T-helper 2 cell treated with Interferon-gamma antibody and Interleukin-4, amounts not matched to agents 5 μg/mL and 100 μg/mL, for 36 hours (primary cell): ENCODE measurements around the gene RERG.

Experiments
- DNase-seq: peaks from one replicate; pipeline ENCODE4 v3.0.0; 2021; ENCODE audit warnings: low spot score
- H3K27ac Mint-ChIP-seq: one replicate; pipeline ENCODE4 v1.8.0; 2021; ENCODE audit warnings: mild to moderate bottlenecking, mixed read lengths
- H3K27me3 Mint-ChIP-seq: one replicate; pipeline ENCODE4 v1.8.0; 2021; ENCODE audit warnings: low read depth, mixed read lengths
- H3K36me3 Mint-ChIP-seq: one replicate; pipeline ENCODE4 v1.8.0; 2021; ENCODE audit warnings: low read depth, mixed read lengths
- H3K4me1 Mint-ChIP-seq: one replicate; pipeline ENCODE4 v1.8.0; 2021; ENCODE audit warnings: low read depth, mixed read lengths
- H3K4me3 Mint-ChIP-seq: one replicate; pipeline ENCODE4 v1.8.0; 2022; ENCODE audit warnings: mild to moderate bottlenecking, moderate library complexity, mixed read lengths
- H3K9me3 Mint-ChIP-seq: one replicate; pipeline ENCODE4 v1.8.0; 2021; ENCODE audit warnings: mixed read lengths

Gene RERG

DNA sequence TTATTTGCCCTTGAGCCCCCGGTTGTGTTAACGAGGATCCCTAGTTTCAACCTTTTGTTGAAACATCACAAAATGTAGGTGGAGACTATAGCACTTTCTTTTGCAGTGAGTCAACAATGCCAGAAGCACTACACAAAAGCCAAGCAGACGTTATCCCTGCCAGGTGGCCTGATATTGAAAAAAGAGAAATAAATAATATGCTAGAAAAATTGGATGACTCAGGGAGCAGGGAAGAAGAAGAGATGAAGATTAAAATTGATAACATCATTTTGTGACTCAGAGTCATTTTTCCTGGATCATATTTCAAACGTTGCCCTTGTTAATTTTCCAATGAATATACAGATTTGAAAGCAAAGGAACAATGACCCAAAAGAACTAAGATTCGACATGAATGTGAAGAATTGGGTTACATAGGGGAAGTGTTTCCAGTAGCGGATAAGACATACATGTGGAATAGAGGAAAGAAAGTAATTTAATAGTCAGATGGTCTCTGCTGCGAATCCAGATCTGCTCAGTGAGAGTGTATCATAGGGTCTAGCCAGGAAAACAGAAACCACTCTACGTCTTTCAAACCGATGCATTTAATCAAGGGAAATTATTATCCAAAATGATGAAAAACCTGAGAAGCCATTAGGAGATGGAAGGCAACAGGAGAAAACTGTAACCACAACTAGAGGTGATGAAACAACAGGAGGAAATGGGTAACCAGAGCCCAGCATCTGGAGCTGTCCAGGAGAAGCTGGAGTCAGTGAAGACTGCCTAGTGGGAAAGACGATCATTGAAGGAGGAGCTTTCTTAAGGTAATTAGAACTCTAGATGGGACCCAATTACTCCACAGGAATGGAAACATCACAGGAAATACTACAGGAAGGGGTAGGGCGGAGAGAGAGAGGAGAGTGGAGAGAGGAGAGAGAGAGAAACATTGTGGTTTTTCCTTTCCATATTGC is 57.9 kb downstream of the RERG start:
- DNase-seq: no peak
- H3K27ac Mint-ChIP-seq: no peak overlapping the region
- H3K4me1 Mint-ChIP-seq: no peaks in the 10 kb centered on the region
- H3K4me3 Mint-ChIP-seq: no peak overlapping the region
- no peaks in the 10 kb centered on the region for H3K27me3 Mint-ChIP-seq
- no peaks in the 10 kb centered on the region for H3K36me3 Mint-ChIP-seq
- no peaks in the 10 kb centered on the region for H3K9me3 Mint-ChIP-seq

DNA sequence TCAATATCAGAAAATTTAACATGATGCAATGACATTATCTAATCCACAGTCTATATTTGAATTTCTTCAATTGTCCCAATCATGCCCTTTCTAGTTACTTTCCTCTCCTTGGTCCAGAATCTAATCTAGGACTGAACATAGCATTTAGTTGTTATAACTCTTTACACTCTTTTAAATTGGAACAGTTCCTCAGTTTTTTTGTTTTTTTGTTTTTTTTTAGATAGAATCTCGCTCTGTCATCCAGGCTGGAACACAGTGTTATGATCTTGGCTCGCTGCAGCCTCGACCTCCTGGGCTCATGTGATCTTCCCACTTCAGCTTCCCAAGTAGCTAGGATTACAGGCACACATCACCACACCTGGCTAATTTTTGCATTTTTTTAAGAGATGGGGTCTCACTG is 63.1 kb downstream of the RERG start:
- Mint-ChIP-seq H3K4me3 (no peak overlapping the region), H3K4me1 (no peaks in the 10 kb centered on the region), H3K27ac (no peak overlapping the region), H3K9me3 (no peaks in the 10 kb centered on the region), H3K36me3 (no peaks in the 10 kb centered on the region), H3K27me3 (no peaks in the 10 kb centered on the region)
- DNase-seq: no peak

DNA sequence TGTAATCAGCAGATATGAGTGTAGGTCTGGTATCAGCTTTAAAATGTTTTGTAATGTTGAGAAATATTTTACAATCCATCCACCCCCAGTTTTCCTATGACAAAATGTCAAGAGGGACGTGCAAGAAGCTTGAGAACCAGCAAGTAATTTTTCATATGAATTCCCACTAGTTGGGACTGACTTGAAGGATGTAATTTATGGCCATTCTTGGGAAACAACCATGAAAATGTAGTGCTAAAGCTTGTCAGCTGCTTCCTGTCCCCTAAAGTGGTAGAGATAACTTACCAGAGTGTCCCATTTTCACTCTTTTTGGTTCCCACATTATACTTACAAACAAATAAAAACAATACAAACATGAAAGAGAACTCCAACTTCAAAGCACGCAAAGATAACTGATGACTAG is 63.9 kb downstream of the RERG start:
- Mint-ChIP-seq H3K27ac (no peak overlapping the region), H3K36me3 (no peaks in the 10 kb centered on the region), H3K4me1 (no peaks in the 10 kb centered on the region), H3K27me3 (no peaks in the 10 kb centered on the region), H3K9me3 (no peaks in the 10 kb centered on the region), H3K4me3 (no peak overlapping the region)
- DNase-seq: no peak

DNA sequence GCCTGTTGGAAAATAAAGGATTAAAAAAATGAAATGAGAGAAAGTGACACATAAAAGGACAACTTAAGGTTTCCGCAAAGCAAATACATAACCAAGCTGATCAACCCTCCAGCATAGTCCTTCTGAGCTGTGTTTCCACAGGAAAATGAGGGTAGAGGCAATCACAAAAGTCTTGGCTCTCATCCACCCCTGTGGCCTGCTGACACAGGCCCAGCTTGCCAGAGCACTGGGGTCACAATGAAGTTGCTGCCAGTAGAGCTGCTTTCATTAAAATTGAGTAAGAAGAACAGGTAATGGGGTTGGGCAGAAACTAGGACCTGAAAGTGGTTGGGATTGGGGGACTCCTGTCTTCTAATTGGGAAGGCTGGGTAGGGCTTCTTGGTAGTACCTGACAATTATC is 65.9 kb downstream of the RERG start:
- Mint-ChIP-seq H3K27ac (no peak overlapping the region), H3K4me3 (no peak overlapping the region), H3K4me1 (no peaks in the 10 kb centered on the region), H3K36me3 (no peaks in the 10 kb centered on the region), H3K9me3 (no peaks in the 10 kb centered on the region), H3K27me3 (no peaks in the 10 kb centered on the region)
- DNase-seq: no peak

DNA sequence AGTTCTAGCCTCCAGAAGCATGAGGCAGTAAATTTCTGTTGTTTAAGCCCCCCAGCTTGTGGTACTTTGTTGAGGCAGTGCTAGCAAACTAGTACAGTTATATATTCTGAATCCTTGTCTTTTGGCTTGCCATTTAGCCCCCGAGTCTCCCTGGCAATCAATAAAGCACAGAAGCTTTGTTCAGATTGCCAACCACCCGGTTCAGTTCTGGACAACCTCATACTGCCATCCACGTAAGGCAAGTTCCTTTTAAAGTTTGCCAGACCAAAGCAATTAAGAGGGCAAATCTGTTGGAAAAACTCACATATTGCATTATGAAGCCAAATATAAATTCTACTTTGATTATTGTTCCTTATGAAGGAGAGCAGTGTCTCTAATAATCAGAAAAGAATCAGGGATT is 67.1 kb downstream of the RERG start:
- H3K36me3 Mint-ChIP-seq: no peaks in the 10 kb centered on the region
- H3K4me1 Mint-ChIP-seq: no peaks in the 10 kb centered on the region
- no peak overlapping the region for H3K4me3 Mint-ChIP-seq
- DNase-seq: no peak
- H3K9me3 Mint-ChIP-seq: no peaks in the 10 kb centered on the region
- no peaks in the 10 kb centered on the region for H3K27me3 Mint-ChIP-seq
- no peak overlapping the region for H3K27ac Mint-ChIP-seq

- no peaks in the 10 kb centered on the region for H3K4me1 Mint-ChIP-seq
- H3K4me3 Mint-ChIP-seq: no peak overlapping the region
- no peak for DNase-seq
- no peaks in the 10 kb centered on the region for H3K27me3 Mint-ChIP-seq
- H3K9me3 Mint-ChIP-seq: no peaks in the 10 kb centered on the region
- no peaks in the 10 kb centered on the region for H3K36me3 Mint-ChIP-seq
- H3K27ac Mint-ChIP-seq: no peak overlapping the region
Measured at GRCh38 chr12:15152868-15153267, 68.3 kb downstream of the RERG start.

- no peaks in the 10 kb centered on the region for H3K36me3 Mint-ChIP-seq
- no peak overlapping the region for H3K4me3 Mint-ChIP-seq
- no peaks in the 10 kb centered on the region for H3K9me3 Mint-ChIP-seq
- no peaks in the 10 kb centered on the region for H3K27me3 Mint-ChIP-seq
- no peak for DNase-seq
- H3K4me1 Mint-ChIP-seq: no peaks in the 10 kb centered on the region
- no peak overlapping the region for H3K27ac Mint-ChIP-seq
Measured at GRCh38 chr12:15152456-15152855, 68.8 kb downstream of the RERG start.

DNA sequence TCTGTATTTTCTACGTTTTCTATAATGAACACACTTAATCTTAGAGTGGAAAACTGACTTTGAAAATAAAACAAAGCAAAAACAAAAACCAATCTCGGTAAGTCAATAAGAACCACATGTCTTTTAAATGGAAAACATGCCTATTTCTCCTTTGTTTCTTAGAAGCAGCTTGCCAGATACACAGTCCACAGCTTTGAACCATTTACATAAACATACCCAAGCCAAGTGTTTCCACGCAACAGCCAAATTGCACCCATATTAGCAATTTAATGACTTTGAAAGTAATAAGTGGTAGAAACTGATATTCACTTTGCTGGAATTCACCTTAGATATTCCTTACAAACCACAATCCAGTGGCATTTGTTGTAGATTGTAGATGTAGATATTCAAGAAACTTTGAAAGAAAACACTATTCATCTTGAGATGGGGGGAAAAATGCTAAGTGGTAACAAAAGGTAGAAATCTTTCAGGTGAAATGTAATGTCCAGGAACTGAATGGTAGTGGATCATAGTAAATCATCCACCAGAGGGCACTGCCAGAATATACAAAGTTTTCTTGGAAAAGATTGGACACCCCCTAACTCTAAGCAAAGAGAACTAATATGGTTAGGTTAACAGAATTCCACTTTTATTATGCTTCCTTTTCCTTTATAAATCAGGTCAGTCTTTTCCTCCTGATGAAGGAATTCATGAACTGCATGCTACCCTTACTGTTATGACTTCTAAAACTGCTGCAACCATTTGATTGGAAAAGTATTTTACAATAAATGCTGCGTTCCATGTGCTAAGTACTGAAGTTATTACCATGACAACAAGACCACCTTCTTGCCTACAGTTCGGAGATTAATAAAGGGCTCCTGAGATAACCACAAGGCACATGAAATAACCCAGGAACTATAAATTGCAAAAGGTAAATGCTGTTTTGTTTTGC is 69.8 kb downstream of the RERG start:
- DNase-seq: no peak
- no peaks in the 10 kb centered on the region for H3K27me3 Mint-ChIP-seq
- H3K4me3 Mint-ChIP-seq: no peak overlapping the region
- no peaks in the 10 kb centered on the region for H3K4me1 Mint-ChIP-seq
- no peaks in the 10 kb centered on the region for H3K9me3 Mint-ChIP-seq
- H3K27ac Mint-ChIP-seq: no peak overlapping the region
- H3K36me3 Mint-ChIP-seq: no peaks in the 10 kb centered on the region

GRCh38 chr12:15146585-15146984 is 74.6 kb downstream of the RERG start:
- Mint-ChIP-seq H3K4me1 (no peaks in the 10 kb centered on the region), H3K36me3 (no peaks in the 10 kb centered on the region), H3K27me3 (no peaks in the 10 kb centered on the region), H3K4me3 (no peak overlapping the region), H3K9me3 (no peaks in the 10 kb centered on the region), H3K27ac (no peak overlapping the region)
- DNase-seq: no peak

DNA sequence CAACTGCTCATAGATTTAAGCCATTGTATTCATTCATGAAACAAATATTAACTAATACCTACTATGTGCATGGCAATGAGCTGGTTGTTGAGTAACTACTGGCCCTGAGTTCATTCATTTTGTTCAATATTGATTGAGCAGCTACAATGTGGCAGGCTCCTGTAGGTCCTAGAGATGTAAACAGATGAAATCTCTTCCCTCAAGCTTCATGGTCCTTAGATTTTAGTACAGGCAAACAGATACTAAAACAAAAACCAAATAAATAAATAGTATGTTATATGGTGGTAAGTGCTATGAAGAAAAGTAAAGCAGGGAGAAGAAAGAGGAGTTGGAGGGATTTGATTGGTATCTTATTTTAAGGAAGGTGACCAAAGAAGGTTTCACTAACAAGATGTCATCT is 77.8 kb downstream of the RERG start:
- no peaks in the 10 kb centered on the region for H3K36me3 Mint-ChIP-seq
- no peak overlapping the region for H3K4me3 Mint-ChIP-seq
- no peak overlapping the region for H3K27ac Mint-ChIP-seq
- H3K9me3 Mint-ChIP-seq: no peaks in the 10 kb centered on the region
- no peak for DNase-seq
- H3K27me3 Mint-ChIP-seq: no peaks in the 10 kb centered on the region
- H3K4me1 Mint-ChIP-seq: no peaks in the 10 kb centered on the region

DNA sequence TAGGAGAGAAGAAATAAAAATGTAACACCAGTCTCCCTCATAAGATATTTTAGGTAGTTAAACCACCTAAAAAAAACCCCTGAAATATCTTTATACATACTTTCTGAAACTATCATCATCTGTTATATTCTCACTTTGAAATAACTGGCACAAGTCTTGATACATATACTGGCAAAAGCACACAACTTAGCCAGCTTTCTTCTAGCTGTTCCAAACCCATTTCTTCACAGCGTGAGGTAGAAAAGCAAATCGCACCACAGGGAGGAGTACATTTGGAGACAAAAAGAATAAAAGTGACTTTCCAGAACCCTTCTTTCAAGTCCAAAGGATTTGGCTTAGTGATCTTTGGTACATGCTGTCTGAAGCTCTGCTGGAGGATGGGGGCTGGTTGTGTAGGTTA is 78.5 kb downstream of the RERG start:
- no peak for DNase-seq
- Mint-ChIP-seq H3K4me3 (no peak overlapping the region), H3K9me3 (no peaks in the 10 kb centered on the region), H3K27ac (no peak overlapping the region), H3K27me3 (no peaks in the 10 kb centered on the region), H3K4me1 (no peaks in the 10 kb centered on the region), H3K36me3 (no peaks in the 10 kb centered on the region)

DNA sequence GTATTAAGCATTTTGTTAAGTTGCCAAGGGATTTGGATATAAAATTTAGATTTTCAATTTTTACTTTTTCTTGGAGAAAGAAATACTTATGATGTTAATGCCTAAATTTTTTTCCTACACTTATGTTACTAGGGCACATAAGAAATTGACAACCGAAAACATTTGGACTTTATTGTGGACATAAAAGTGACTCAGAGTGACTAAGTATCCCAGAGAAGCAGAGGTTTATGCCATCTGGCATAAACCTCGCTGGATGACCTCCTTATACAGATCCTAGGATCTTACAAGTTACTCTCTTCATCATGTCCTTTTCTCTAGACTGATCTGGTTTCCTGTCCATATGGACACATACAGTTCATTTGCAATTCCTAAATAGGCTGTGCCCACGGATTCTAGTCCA is 89.8 kb downstream of the RERG start:
- Mint-ChIP-seq H3K4me3 (no peak overlapping the region), H3K9me3 (no peaks in the 10 kb centered on the region), H3K4me1 (no peaks in the 10 kb centered on the region), H3K27ac (no peak overlapping the region), H3K27me3 (peaks cover 19% of the 10 kb centered on the region), H3K36me3 (no peaks in the 10 kb centered on the region)
- DNase-seq: no peak

GRCh38 chr12:15130541-15130940 is 90.7 kb downstream of the RERG start:
- Mint-ChIP-seq H3K9me3 (no peaks in the 10 kb centered on the region), H3K27me3 (peaks cover 19% of the 10 kb centered on the region), H3K27ac (no peak overlapping the region), H3K4me3 (no peak overlapping the region), H3K36me3 (no peaks in the 10 kb centered on the region), H3K4me1 (no peaks in the 10 kb centered on the region)
- DNase-seq: no peak

DNA sequence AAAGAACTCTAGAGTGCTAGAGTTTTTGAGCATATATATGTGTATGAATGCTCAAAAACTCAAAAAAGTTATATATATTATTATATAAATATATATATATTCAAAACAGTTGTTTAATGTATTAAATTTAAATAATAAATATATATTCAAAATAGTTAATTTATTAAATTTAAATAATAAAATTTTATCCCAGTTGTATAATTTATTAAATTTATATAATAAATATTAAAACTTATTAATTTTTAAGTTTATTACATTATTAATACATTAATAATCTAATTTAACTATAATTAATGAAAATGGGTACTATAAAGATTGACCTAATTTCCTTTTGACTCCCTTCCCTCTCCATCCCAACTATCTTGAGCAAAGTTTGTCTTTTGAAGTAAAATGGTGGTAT is 97.8 kb downstream of the RERG start:
- H3K4me3 Mint-ChIP-seq: no peak overlapping the region
- H3K27me3 Mint-ChIP-seq: peaks cover 3% of the 10 kb centered on the region
- no peaks in the 10 kb centered on the region for H3K4me1 Mint-ChIP-seq
- DNase-seq: no peak
- H3K36me3 Mint-ChIP-seq: no peaks in the 10 kb centered on the region
- H3K27ac Mint-ChIP-seq: no peak overlapping the region
- no peaks in the 10 kb centered on the region for H3K9me3 Mint-ChIP-seq
